Dermis microvascular lymphatic vessel endothelial cell (primary cell): Measurements from ENCODE around the gene QRFPR. TPM values are rescaled to one million over a fixed set of nuclear protein-coding genes. Genes with fewer than 3 reads are reported as not detected.

Source experiments
- total RNA-seq: library from RNA; depleted of rRNA; stranded (reverse); fragments of >200 nt; gene quantifications from 2 replicates; pipeline ENCODE4 v1.2.1, GENCODE V29; 2014

Gene QRFPR
- total RNA-seq, 1 donor from 2014 or later = 0.90 TPM

Other genes with a start within 250 kb of the QRFPR start
- gene TNIP3, start 216.7 kb downstream of the QRFPR start, total RNA-seq = under 0.01 TPM in 2 replicates